ENCODE data around the gene RCVRN.
A peak's percentile ranks its signal among the peaks of the same experiment; 100 is the strongest.

The RCVRN gene

GRCh38 chr17:9905078-9905415 is at the start of gene RCVRN:
RCVRN (minus strand) TSS chr17:9905271; CDS start chr17:9905180, 91 bp downstream.
- DNase-seq (ENCODE audit: low spot score), result no peak

GRCh38 chr17:9953492-9953891 is 48.4 kb upstream of the RCVRN start:
- no peak for DNase-seq (ENCODE audit: low spot score)

- no peak for DNase-seq (ENCODE audit: low spot score)
Measured at GRCh38 chr17:9951803-9952202, 46.7 kb upstream of the RCVRN start.

GRCh38 chr17:9948928-9949327 is 43.9 kb upstream of the RCVRN start:
- DNase-seq (ENCODE audit: low spot score), result no peak

GRCh38 chr17:9944704-9945103 is 39.6 kb upstream of the RCVRN start:
- no peak for DNase-seq (ENCODE audit: low spot score)

- no peak for DNase-seq (ENCODE audit: low spot score)
Measured at GRCh38 chr17:9943343-9943742, 38.3 kb upstream of the RCVRN start.

GRCh38 chr17:9942885-9943284 is 37.8 kb upstream of the RCVRN start:
- no peak for DNase-seq (ENCODE audit: low spot score)

- DNase-seq (ENCODE audit: low spot score), result no peak
Measured at GRCh38 chr17:9941305-9941704, 36.2 kb upstream of the RCVRN start.

- no peak for DNase-seq (ENCODE audit: low spot score)
Measured at GRCh38 chr17:9940841-9941240, 35.8 kb upstream of the RCVRN start.

GRCh38 chr17:9938764-9939163 is 33.7 kb upstream of the RCVRN start:
- DNase-seq (ENCODE audit: low spot score), result no peak

- DNase-seq (ENCODE audit: low spot score), result no peak
Measured at GRCh38 chr17:9937901-9938300, 32.8 kb upstream of the RCVRN start.

GRCh38 chr17:9937241-9937761 is 32.2 kb upstream of the RCVRN start:
- no peak for DNase-seq (ENCODE audit: low spot score)

GRCh38 chr17:9936095-9936494 is 31.0 kb upstream of the RCVRN start:
- DNase-seq (ENCODE audit: low spot score), result no peak

GRCh38 chr17:9935408-9935807 is 30.3 kb upstream of the RCVRN start:
- no peak for DNase-seq (ENCODE audit: low spot score)

GRCh38 chr17:9934331-9934730 is 29.3 kb upstream of the RCVRN start:
- DNase-seq (ENCODE audit: low spot score), result no peak

- DNase-seq (ENCODE audit: low spot score), result no peak
Measured at GRCh38 chr17:9932491-9932890, 27.4 kb upstream of the RCVRN start.

GRCh38 chr17:9931144-9931741 is 26.2 kb upstream of the RCVRN start:
- DNase-seq (ENCODE audit: low spot score), result peak; percentile 76

- no peak for DNase-seq (ENCODE audit: low spot score)
Measured at GRCh38 chr17:9929871-9930270, 24.8 kb upstream of the RCVRN start.

- DNase-seq (ENCODE audit: low spot score), result no peak
Measured at GRCh38 chr17:9928601-9929333, 23.7 kb upstream of the RCVRN start.

- DNase-seq (ENCODE audit: low spot score), result no peak
Measured at GRCh38 chr17:9926150-9926804, 21.2 kb upstream of the RCVRN start.

GRCh38 chr17:9925457-9925856 is 20.4 kb upstream of the RCVRN start:
- no peak for DNase-seq (ENCODE audit: low spot score)

GRCh38 chr17:9924735-9925191 is 19.7 kb upstream of the RCVRN start:
- no peak for DNase-seq (ENCODE audit: low spot score)
